T-cell (primary cell): ENCODE measurements around the gene BLOC1S3. TPM values are rescaled to one million over a fixed set of nuclear protein-coding genes. Genes with fewer than 3 reads are reported as not detected.

Experiments used
- ATAC-seq, 4 experiments: fragments of 200-7000 bp in 3 of 4; fragments of 150-1000 bp in 1 of 4; cut with Tn5 transposase; replicated peaks in 1 of 4; 1 replicate in 3 of 4; 2 replicates in 1 of 4; pipeline ENCODE4 v1.10.0; 2021; ENCODE audit warnings: moderate library complexity in 3 of 4, mild to moderate bottlenecking in 2 of 4, moderate number of reproducible peaks in 1 of 4
- CTCF ChIA-PET, 2 donors: fragments of 300-600 bp; sonication (Branson Sonifier 250); formaldehyde crosslinking; loops; one replicate each; lab custom pipeline; 2022; ENCODE audit warnings: antibody characterized with exemption in 2 of 2; lab: Charles Lee
- POLR2A ChIA-PET, 2 donors: fragments of 300-600 bp; sonication (Branson Sonifier 250); formaldehyde crosslinking; loops; one replicate each; lab custom pipeline; 2022; ENCODE audit warnings: antibody characterized with exemption in 2 of 2; lab: Charles Lee
- DNase-seq, 35 experiments: peaks; one replicate each; pipeline versions ENCODE4 v3.0.0 to v3.0.0-alpha.2; 2013 to 2023
- H3K27ac ChIP-seq: one replicate; pipeline ENCODE4 v1.5.1; 2013; ENCODE audit warnings: low read length
- H3K27me3 ChIP-seq, 2 experiments: replicated peaks in 1 of 2; 1 replicate in 1 of 2; 2 replicates in 1 of 2; pipeline versions ENCODE4 v1.6.1 to v1.7.0; 2013; ENCODE audit warnings: low read length in 1 of 2, mixed read lengths in 1 of 2; ENCODE audit not compliant: control insufficient read depth in 2 of 2, insufficient read depth in 2 of 2; ENCODE audit errors: extremely low read depth in 1 of 2
- H3K36me3 ChIP-seq, 2 donors: 1 replicate in 1 of 2; 2 replicates in 1 of 2; pipeline versions ENCODE4 v1.6.1 to v1.7.0; 2013; ENCODE audit warnings: low read length in 1 of 2; ENCODE audit not compliant: control insufficient read depth in 2 of 2, insufficient read depth in 1 of 2; ENCODE audit errors: extremely low read depth in 1 of 2
- H3K4me1 ChIP-seq, 2 experiments: 1 replicate in 1 of 2; 2 replicates in 1 of 2; pipeline versions ENCODE4 v1.6.1 to v1.7.0; 2013; ENCODE audit warnings: low read length in 2 of 2, mixed read lengths in 1 of 2; ENCODE audit not compliant: insufficient read depth in 2 of 2, control insufficient read depth in 1 of 2; ENCODE audit errors: extremely low read depth in 1 of 2
- H3K4me3 ChIP-seq, 2 donors: 1 replicate in 1 of 2; 2 replicates in 1 of 2; pipeline versions ENCODE4 v1.5.1 to v1.7.0; 2013; ENCODE audit warnings: mild to moderate bottlenecking in 2 of 2, low read length in 1 of 2, moderate library complexity in 1 of 2; ENCODE audit not compliant: control insufficient read depth in 1 of 2; ENCODE audit errors: extremely low read depth in 1 of 2
- H3K9me3 ChIP-seq: 2 replicates; pipeline ENCODE4 v1.7.0; 2013
- H3K27ac Mint-ChIP-seq, 2 donors: one replicate each; pipeline ENCODE4 v1.8.0; 2020 to 2021; ENCODE audit warnings: mild to moderate bottlenecking in 2 of 2, mixed read lengths in 2 of 2
- H3K27me3 Mint-ChIP-seq, 2 donors: one replicate each; pipeline ENCODE4 v1.8.0; 2021 to 2022; ENCODE audit warnings: mixed read lengths in 2 of 2
- H3K36me3 Mint-ChIP-seq: one replicate; pipeline ENCODE4 v1.8.0; 2021; ENCODE audit warnings: mixed read lengths
- H3K4me1 Mint-ChIP-seq, 3 donors: one replicate each; pipeline ENCODE4 v1.8.0; 2020 to 2022; ENCODE audit warnings: mixed read lengths in 3 of 3, mild to moderate bottlenecking in 1 of 3
- H3K4me3 Mint-ChIP-seq, 3 donors: one replicate each; pipeline ENCODE4 v1.8.0; 2020 to 2022; ENCODE audit warnings: mild to moderate bottlenecking in 3 of 3, mixed read lengths in 3 of 3, moderate library complexity in 3 of 3
- H3K9me3 Mint-ChIP-seq, 3 donors: one replicate each; pipeline ENCODE4 v1.8.0; 2020 to 2022; ENCODE audit warnings: mixed read lengths in 3 of 3
- WGBS: methylation state at CpG from one replicate; pipeline ENCODE4 v1.1.5; 2013; ENCODE audit warnings: missing lambda C conversion rate; ENCODE audit not compliant: insufficient coverage; 5-methylcytosine and 5-hydroxymethylcytosine counted together
- total RNA-seq, 35 experiments: library from RNA in 6 of 35; stranded (reverse) in 6 of 35; fragments of 120-200 nt in 1 of 35; gene quantifications; one replicate each; pipeline versions ENCODE4 v1.2.1 to v1.2.4 and lab custom pipeline; 2013 to 2026

The BLOC1S3 gene
- total RNA-seq, 5 donors from 2014 or later (not counting 1 experiment from before 2014, with no cell fraction given), result 14.9 to 36.2 (median 32.8) TPM

DNA sequence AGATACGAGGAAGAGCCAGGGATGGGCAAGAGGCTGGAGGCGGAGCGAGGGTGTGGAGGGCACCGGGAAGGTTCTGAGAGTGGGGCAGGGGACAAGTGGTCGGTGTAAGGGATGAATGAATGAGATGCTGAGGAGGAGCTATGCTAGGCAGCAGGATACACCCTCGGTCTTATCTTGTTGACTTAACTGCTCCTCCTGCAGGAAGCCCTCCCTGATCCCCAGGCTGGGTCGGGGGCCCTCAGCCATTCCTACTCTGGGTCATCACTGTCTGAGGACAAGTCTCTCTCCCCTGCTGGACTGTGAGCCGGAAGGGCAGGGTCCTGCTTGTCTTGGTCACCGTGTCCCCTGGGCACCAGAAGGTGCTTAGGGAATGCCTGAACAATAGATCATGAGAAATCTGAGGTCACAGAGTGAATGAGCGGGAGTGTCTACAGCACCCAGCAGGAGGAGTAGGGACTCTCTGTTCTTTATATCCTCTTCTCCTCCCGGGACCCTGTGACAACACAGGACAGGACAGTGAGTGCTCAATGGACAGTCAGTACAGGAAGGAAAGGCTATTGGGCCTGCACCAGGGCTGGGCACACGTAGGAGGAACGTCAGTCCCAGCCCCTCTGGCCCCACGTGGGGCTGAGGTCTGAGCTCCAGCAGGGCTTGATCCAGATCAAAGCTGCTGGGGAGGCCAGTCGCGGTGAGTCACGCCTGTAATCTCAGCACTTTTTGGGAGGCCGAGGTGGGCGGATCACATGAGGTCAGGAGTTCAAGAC lies 24.3 kb upstream of the BLOC1S3 start:
- ChIA-PET POLR2A (interaction anchor here in 1 of 2 donors (0.8 kb wide), 1 partner anchor 24 kb away, joined by 3 read pairs; the partner anchor contains the start of gene TRAPPC6A), CTCF (no interaction called here)
- Histone ChIP-seq H3K4me3 (peak overlapping the region in 1 of 2 donors; percentile 52), H3K27ac (no peak overlapping the region), H3K36me3 (no peaks in the 10 kb centered on the region), H3K4me1 (peaks cover 0 to 41% of the 10 kb centered on the region in 2 experiments), H3K9me3 (no peaks in the 10 kb centered on the region), H3K27me3 (peaks cover 0 to 69% of the 10 kb centered on the region in 2 experiments)
- peaks cover 19 to 30% (median 28%) of the 10 kb centered on the region in 3 donors for H3K4me1 Mint-ChIP-seq
- H3K27me3 Mint-ChIP-seq, result peaks cover 9 to 26% of the 10 kb centered on the region in 2 donors
- peak overlapping the region; percentile 28 to 84 (median 61) for H3K4me3 Mint-ChIP-seq
- no peaks in the 10 kb centered on the region for H3K9me3 Mint-ChIP-seq
- no peaks in the 10 kb centered on the region for H3K36me3 Mint-ChIP-seq
- no peak for DNase-seq
- 63% methylated on average over 13 of the region's 19 CpGs for WGBS
- ATAC-seq, result no peak
- H3K27ac Mint-ChIP-seq, result no peak overlapping the region

DNA sequence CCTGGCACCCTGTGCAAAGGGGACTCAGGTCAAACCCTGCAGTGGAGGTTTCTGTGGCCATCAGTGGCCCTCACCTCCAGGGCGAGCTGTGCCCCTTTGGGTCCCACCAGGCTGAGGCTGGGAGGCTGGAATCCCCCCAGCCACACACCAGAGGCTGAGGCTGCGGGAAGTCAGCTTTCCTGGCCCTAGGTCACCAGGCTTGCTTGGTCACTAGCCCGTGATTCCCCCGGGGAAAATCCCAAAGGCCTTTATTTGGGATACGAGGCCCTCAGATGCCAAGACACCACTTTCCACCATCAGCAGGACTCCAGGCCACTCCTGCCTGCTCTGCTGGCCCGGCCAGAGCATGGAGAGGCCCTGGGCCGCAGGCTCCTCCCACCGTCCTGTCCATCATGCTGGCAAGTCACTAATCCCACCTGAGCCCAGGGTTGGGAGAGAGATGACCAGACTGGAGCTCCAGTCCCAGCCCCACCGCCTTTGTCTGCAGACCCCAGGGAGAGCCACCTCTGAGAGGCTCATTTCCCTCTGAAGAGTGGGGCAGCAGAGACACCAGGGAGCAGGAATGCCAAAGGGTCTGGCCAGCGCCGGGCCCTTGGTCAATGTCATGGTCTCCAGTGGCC lies 22.5 kb upstream of the BLOC1S3 start:
- H3K4me1 ChIP-seq, result peaks cover 0 to 37% of the 10 kb centered on the region in 2 experiments
- H3K4me3 Mint-ChIP-seq, result no peak overlapping the region
- no peaks in the 10 kb centered on the region for H3K36me3 ChIP-seq
- H3K27me3 ChIP-seq, result peaks cover 0 to 79% of the 10 kb centered on the region in 2 experiments
- no peaks in the 10 kb centered on the region for H3K9me3 ChIP-seq
- ChIA-PET CTCF (no interaction called here), POLR2A (no interaction called here)
- 87% methylated on average over 11 of the region's 11 CpGs for WGBS
- DNase-seq, result no peak
- H3K4me3 ChIP-seq, result no peak overlapping the region
- no peak for ATAC-seq
- no peaks in the 10 kb centered on the region for H3K36me3 Mint-ChIP-seq
- H3K27ac ChIP-seq, result no peak overlapping the region
- H3K27me3 Mint-ChIP-seq, result peaks cover 9 to 28% of the 10 kb centered on the region in 2 donors
- no peaks in the 10 kb centered on the region for H3K9me3 Mint-ChIP-seq
- H3K27ac Mint-ChIP-seq, result no peak overlapping the region
- H3K4me1 Mint-ChIP-seq, result peaks cover 15 to 28% (median 23%) of the 10 kb centered on the region in 3 donors

DNA sequence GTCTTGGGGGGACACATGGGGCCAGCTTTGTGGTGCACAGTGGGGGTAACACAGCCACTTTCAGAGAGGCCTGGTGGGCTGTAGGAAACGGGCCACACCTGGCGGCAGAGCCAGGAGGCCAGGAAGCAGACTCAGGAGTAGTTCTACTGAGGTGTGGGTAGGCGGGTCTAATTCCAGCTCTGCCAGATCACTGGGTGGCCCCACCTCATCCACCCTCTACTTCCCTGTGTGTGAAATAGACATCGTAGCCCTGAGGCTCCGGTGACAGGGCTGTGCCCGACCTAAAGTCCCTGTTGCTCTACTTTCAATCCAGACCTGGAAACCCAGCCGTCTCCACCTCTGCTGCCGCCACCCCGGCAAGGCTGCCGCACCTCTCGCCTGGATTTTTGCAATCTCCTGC lies 21.8 kb upstream of the BLOC1S3 start:
- 87% methylated on average over 8 of the region's 11 CpGs for WGBS

DNA sequence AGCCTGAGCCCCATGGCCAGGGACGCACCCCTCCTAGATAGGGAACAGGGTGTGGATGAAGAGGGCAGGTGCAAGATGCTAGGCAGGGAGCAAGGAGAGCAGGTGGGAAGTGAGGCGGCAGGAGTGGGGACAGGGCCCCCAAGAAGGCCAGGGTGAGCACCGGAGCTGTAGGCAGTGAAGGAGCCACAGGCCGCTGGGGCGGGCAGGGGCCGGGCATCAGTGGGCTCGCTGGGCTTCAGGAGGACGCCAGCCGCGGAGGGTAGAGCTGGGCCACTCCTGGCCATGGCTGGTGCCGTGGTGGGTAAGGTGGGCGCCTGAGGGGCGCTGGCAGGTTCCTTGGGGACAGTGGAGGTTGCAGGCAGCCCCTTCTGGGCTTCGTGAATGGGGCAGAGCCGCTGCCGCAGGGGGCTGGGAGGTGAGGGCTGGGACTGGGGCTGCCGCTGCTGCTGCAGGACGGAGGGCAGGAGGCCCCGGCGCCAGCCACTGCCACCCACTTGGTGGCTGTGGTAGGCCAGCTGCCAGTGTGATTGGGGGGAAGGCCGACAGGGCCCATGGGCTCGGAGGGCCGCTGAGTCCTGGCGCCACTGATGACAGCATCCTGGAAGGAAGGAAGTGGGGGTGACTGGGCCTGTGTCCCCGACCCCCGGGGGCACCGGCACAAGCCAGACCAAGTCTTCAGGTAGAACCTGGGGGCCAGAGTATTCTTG lies 19.9 kb upstream of the BLOC1S3 start:
- no peak overlapping the region for H3K27ac ChIP-seq
- ATAC-seq (no peak), DNase-seq (no peak)
- peaks cover 0 to 62% of the 10 kb centered on the region in 2 experiments for H3K27me3 ChIP-seq
- POLR2A ChIA-PET, result no interaction called here
- no peak overlapping the region for H3K4me3 ChIP-seq
- 55% methylated on average over 26 of the region's 27 CpGs for WGBS
- peaks cover 0 to 23% of the 10 kb centered on the region in 2 experiments for H3K4me1 ChIP-seq
- Mint-ChIP-seq H3K4me3 (no peak overlapping the region), H3K27me3 (peaks cover 9 to 18% of the 10 kb centered on the region in 2 donors), H3K27ac (no peak overlapping the region), H3K4me1 (peaks cover 8 to 20% (median 16%) of the 10 kb centered on the region in 3 donors), H3K9me3 (no peaks in the 10 kb centered on the region), H3K36me3 (no peaks in the 10 kb centered on the region)
- H3K36me3 ChIP-seq, result no peaks in the 10 kb centered on the region
- CTCF ChIA-PET, result no interaction called here
- H3K9me3 ChIP-seq, result no peaks in the 10 kb centered on the region

More for the DNA sequence above, 21.8 kb upstream of the BLOC1S3 start:
- ChIA-PET CTCF (no interaction called here), POLR2A (no interaction called here)
- DNase-seq (no peak), ATAC-seq (no peak)
- Mint-ChIP-seq H3K27me3 (peaks cover 9 to 22% of the 10 kb centered on the region in 2 donors), H3K36me3 (no peaks in the 10 kb centered on the region), H3K4me1 (peaks cover 15 to 24% (median 23%) of the 10 kb centered on the region in 3 donors), H3K9me3 (no peaks in the 10 kb centered on the region), H3K4me3 (no peak overlapping the region), H3K27ac (peak overlapping the region in 1 of 2 donors; percentile 19)
- Histone ChIP-seq H3K27me3 (peaks cover 0 to 72% of the 10 kb centered on the region in 2 experiments), H3K4me1 (peaks cover 0 to 33% of the 10 kb centered on the region in 2 experiments), H3K4me3 (no peak overlapping the region), H3K9me3 (no peaks in the 10 kb centered on the region), H3K36me3 (no peaks in the 10 kb centered on the region), H3K27ac (no peak overlapping the region)

DNA sequence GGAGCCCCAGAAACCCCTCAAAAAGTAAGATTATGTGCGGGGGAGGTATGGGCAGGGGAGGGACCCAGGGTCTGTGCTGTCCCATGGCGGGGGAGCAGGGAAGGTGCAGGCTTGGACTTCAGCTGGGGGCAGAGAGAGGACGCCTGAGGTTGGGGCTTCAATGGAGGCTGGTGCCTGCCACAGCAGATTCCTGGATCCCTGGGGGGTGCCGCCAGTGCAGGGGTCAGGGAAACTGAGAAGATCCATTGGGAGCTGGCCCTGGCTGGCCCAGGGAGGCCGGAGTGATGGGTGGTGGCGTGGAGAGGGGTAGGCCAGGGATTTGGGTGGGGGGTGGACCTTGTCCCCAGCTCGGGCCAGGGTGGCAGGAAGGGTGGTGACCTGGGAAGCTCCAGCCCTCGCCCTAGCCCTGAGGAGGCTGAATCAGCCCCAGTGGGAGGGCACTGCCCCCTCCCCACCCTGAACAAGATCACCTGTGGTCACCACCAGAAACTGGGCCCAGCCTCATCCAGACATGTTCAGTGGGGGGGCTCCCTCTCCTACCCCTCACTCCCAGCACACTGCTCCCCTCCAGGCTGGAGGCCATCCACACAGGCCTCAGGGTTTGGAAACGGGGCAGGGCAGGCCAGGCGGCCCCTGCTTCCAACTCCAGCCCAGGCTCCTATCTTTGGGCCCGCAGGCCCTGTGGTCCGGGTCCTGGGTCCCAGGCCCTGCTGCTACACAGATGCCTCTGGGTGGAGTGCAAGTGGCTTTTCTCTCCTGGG lies 19.2 kb upstream of the BLOC1S3 start:
- Histone ChIP-seq H3K4me3 (no peak overlapping the region), H3K27ac (no peak overlapping the region), H3K36me3 (no peaks in the 10 kb centered on the region), H3K9me3 (no peaks in the 10 kb centered on the region), H3K4me1 (peaks cover 2 to 23% of the 10 kb centered on the region in 2 experiments), H3K27me3 (peaks cover 0 to 55% of the 10 kb centered on the region in 2 experiments)
- Mint-ChIP-seq H3K27ac (no peak overlapping the region), H3K4me3 (no peak overlapping the region), H3K4me1 (peaks cover 9 to 20% (median 16%) of the 10 kb centered on the region in 3 donors), H3K9me3 (no peaks in the 10 kb centered on the region), H3K36me3 (no peaks in the 10 kb centered on the region), H3K27me3 (peaks cover 9 to 11% of the 10 kb centered on the region in 2 donors)
- ChIA-PET CTCF (no interaction called here), POLR2A (no interaction called here)
- DNase-seq (no peak), ATAC-seq (no peak)
- WGBS, result 91% methylated on average over 7 of the region's 12 CpGs

DNA sequence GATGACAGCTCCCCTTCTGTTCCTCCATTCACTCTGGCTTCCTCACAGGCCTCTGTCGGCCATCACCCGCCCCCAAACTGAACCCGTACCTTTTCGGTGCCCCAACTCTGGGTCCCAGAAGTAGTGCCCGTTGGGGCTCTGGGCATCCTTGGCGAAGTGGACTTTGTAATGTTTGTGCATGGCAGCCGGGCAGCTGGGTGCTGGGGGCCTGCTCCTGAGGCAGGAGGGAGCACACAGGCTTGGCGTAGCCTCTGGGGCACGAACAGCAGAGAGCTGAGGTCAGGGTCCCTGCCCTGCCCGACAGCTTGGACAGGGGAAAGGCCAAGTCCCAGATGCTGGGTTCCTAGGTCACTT lies 18.6 kb upstream of the BLOC1S3 start:
- Mint-ChIP-seq H3K4me3 (no peak overlapping the region), H3K36me3 (no peaks in the 10 kb centered on the region), H3K27ac (no peak overlapping the region), H3K9me3 (no peaks in the 10 kb centered on the region), H3K4me1 (peaks cover 12 to 23% (median 18%) of the 10 kb centered on the region in 3 donors), H3K27me3 (peaks cover 9 to 10% of the 10 kb centered on the region in 2 donors)
- Histone ChIP-seq H3K9me3 (no peaks in the 10 kb centered on the region), H3K4me3 (no peak overlapping the region), H3K4me1 (peaks cover 2 to 26% of the 10 kb centered on the region in 2 experiments), H3K36me3 (no peaks in the 10 kb centered on the region), H3K27me3 (peaks cover 0 to 50% of the 10 kb centered on the region in 2 experiments), H3K27ac (no peak overlapping the region)
- CTCF ChIA-PET, result no interaction called here
- POLR2A ChIA-PET, result no interaction called here
- ATAC-seq (no peak), DNase-seq (no peak)
- WGBS, result 93% methylated on average over 7 of the region's 10 CpGs
